Measurements from ENCODE around the gene PDIK1L. TPM values are rescaled to one million over a fixed set of nuclear protein-coding genes. Genes with fewer than 3 reads are reported as not detected.

The PDIK1L gene
- total and polyA plus RNA-seq, 9 of the 15 experiments (the other 6 are each of a cell fraction or from before 2014, with no cell fraction given), result 12.8 to 30.2 (median 21.5) TPM

DNA sequence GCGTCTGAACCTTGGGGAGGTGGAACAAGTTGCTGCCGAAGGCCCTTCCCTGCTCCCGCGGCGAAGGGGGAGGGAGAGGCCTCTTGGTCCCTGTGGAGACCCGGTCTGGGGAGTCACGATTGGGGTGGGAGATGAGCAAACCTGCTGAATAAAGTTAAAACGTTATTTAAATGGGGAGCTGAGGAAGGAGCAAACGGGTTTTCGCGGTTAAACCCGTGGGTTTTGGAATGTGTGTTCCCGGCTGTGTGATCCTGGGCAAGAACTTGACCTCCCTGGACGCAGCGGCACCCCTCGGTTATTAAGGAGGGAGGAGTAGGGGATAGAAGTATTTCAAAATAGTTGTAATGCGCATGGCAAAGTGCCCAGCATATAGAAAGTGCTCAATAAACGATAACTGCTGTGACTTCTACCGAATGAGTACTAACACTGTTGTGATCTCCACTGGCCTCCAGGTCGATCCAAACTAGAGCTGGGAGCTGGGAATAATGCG, 50.6 kb downstream of the PDIK1L start (continued):
- TF ChIP-seq NFATC3 (IDR thresholded peaks at IDR 0.05) (no peak), TAF15 (IDR thresholded peaks at IDR 0.05; ENCODE audit: low read depth, low read length) (no peak), SAP30 (IDR thresholded peaks at IDR 0.05; ENCODE audit: borderline replicate concordance, insufficient read depth, low read depth, low read length, poor library complexity, severe bottlenecking) (no peak), FUS (optimal IDR thresholded peaks at IDR 0.05; ENCODE audit: low read depth, low read length) (no peak), TOE1 (IDR thresholded peaks at IDR 0.05; ENCODE audit: borderline replicate concordance) (peak; percentile 15; the same call in 1 of the 2 replicates), TOE1 (CRISPR knock-in tag; IDR thresholded peaks at IDR 0.05; ENCODE audit: borderline replicate concordance, low read depth) (no peak), RFX7 (CRISPR knock-in tag; IDR thresholded peaks at IDR 0.05) (no peak; the same call in 1 of the 2 replicates), ZSCAN29 (IDR thresholded peaks at IDR 0.05) (no peak), NRF1 (conservative IDR thresholded peaks at IDR 0.05 in 1 of 2, IDR thresholded peaks at IDR 0.05 in 1 of 2) (no peak), ZNF347 (CRISPR knock-in tag; IDR thresholded peaks at IDR 0.05; ENCODE audit: low read depth) (no peak), RFX5 (IDR thresholded peaks at IDR 0.05; ENCODE audit: low read depth, low read length) (no peak), POU5F1 (IDR thresholded peaks at IDR 0.05; ENCODE audit: borderline replicate concordance, low read depth, low read length, partially characterized antibody) (no peak), RBM14 (IDR thresholded peaks at IDR 0.05; ENCODE audit: borderline replicate concordance, insufficient read depth, low read depth, low read length) (no peak), ZNF140 (CRISPR knock-in tag; IDR thresholded peaks at IDR 0.05) (no peak), ZNF121 (CRISPR knock-in tag; conservative IDR thresholded peaks at IDR 0.05) (no peak), ZEB2 (IDR thresholded peaks at IDR 0.05) (no peak), SREBF1 (IDR thresholded peaks at IDR 0.05; ENCODE audit: borderline replicate concordance, low read depth, low read length) (no peak), SUPT5H (IDR thresholded peaks at IDR 0.05) (no peak), SNRNP70 (optimal IDR thresholded peaks at IDR 0.05; ENCODE audit: low read depth, low read length) (no peak), ZNF384 (IDR thresholded peaks at IDR 0.05; ENCODE audit: low read depth, low read length) (no peak)
- TF ChIP-seq, protein P1, sequence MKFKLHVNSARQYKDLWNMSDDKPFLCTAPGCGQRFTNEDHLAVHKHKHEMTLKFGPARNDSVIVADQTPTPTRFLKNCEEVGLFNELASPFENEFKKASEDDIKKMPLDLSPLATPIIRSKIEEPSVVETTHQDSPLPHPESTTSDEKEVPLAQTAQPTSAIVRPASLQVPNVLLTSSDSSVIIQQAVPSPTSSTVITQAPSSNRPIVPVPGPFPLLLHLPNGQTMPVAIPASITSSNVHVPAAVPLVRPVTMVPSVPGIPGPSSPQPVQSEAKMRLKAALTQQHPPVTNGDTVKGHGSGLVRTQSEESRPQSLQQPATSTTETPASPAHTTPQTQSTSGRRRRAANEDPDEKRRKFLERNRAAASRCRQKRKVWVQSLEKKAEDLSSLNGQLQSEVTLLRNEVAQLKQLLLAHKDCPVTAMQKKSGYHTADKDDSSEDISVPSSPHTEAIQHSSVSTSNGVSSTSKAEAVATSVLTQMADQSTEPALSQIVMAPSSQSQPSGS (CRISPR knock-in tag; IDR thresholded peaks at IDR 0.05), result no peak
- TF ChIP-seq, protein P2, sequence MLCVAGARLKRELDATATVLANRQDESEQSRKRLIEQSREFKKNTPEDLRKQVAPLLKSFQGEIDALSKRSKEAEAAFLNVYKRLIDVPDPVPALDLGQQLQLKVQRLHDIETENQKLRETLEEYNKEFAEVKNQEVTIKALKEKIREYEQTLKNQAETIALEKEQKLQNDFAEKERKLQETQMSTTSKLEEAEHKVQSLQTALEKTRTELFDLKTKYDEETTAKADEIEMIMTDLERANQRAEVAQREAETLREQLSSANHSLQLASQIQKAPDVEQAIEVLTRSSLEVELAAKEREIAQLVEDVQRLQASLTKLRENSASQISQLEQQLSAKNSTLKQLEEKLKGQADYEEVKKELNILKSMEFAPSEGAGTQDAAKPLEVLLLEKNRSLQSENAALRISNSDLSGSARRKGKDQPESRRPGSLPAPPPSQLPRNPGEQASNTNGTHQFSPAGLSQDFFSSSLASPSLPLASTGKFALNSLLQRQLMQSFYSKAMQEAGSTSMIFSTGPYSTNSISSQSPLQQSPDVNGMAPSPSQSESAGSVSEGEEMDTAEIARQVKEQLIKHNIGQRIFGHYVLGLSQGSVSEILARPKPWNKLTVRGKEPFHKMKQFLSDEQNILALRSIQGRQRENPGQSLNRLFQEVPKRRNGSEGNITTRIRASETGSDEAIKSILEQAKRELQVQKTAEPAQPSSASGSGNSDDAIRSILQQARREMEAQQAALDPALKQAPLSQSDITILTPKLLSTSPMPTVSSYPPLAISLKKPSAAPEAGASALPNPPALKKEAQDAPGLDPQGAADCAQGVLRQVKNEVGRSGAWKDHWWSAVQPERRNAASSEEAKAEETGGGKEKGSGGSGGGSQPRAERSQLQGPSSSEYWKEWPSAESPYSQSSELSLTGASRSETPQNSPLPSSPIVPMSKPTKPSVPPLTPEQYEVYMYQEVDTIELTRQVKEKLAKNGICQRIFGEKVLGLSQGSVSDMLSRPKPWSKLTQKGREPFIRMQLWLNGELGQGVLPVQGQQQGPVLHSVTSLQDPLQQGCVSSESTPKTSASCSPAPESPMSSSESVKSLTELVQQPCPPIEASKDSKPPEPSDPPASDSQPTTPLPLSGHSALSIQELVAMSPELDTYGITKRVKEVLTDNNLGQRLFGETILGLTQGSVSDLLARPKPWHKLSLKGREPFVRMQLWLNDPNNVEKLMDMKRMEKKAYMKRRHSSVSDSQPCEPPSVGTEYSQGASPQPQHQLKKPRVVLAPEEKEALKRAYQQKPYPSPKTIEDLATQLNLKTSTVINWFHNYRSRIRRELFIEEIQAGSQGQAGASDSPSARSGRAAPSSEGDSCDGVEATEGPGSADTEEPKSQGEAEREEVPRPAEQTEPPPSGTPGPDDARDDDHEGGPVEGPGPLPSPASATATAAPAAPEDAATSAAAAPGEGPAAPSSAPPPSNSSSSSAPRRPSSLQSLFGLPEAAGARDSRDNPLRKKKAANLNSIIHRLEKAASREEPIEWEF (CRISPR knock-in tag; IDR thresholded peaks at IDR 0.05), result no peak
- TF ChIP-seq, protein P3, sequence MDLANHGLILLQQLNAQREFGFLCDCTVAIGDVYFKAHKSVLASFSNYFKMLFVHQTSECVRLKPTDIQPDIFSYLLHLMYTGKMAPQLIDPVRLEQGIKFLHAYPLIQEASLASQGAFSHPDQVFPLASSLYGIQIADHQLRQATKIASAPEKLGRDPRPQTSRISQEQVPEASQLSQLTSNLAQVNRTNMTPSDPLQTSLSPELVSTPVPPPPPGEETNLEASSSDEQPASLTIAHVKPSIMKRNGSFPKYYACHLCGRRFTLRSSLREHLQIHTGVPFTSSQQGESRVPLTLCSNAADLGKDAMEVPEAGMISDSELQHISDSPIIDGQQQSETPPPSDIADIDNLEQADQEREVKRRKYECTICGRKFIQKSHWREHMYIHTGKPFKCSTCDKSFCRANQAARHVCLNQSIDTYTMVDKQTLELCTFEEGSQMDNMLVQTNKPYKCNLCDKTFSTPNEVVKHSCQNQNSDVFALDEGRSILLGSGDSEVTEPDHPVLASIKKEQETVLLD (IDR thresholded peaks at IDR 0.05), result no peak
